Measurements from ENCODE around the gene AMD1.

The AMD1 gene

DNA sequence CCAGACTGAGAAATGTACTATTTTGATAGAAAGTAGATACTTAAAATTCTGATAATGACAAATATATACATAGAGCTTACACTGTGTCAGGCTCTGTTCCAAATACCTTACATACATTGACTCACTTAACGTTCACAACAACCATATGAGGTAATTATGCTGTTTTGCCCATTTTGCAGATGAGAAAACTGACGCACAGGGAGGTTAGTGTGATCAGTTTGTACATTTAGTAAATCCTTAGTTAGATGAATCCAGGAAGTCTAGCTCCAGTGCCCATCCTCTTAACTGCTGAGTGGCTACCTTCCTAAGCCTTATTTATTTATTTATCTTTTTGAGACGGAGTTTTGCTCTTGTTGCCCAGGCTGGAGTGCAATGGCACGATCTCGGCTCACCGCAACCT is 60.6 kb downstream of the AMD1 start:
- H4K20me1 ChIP-seq (ENCODE audit: low read depth, low read length): no peaks in the 10 kb centered on the region
- H3K27ac ChIP-seq (ENCODE audit: low read depth, low read length): no peak overlapping the region
- no peak for TF ChIP-seq CTCF (IDR thresholded peaks at IDR 0.05; ENCODE audit: insufficient read depth, low read length, poor library complexity, severe bottlenecking)
- no peak for TF ChIP-seq EZH2phosphoT487 (conservative IDR thresholded peaks at IDR 0.05; ENCODE audit: low read length)
- H3K79me2 ChIP-seq (ENCODE audit: insufficient read depth, low read length): no peaks in the 10 kb centered on the region
- H3F3A ChIP-seq (ENCODE audit: insufficient read depth): no peaks in the 10 kb centered on the region
- no peaks in the 10 kb centered on the region for H3K9me2 ChIP-seq (replicated peaks; ENCODE audit: insufficient read depth, low read length)
- H3K27me3 ChIP-seq (ENCODE audit: low read length): no peaks in the 10 kb centered on the region
- H3K4me2 ChIP-seq (ENCODE audit: low read depth, low read length, poor library complexity, severe bottlenecking): no peak overlapping the region
- H3K9me3 ChIP-seq (ENCODE audit: insufficient read depth, low read length): no peaks in the 10 kb centered on the region
- no peak overlapping the region for H3K9ac ChIP-seq (ENCODE audit: low read length)
- H3K36me3 ChIP-seq (ENCODE audit: low read length): no peaks in the 10 kb centered on the region
- no peak overlapping the region for H3K4me3 ChIP-seq (ENCODE audit: insufficient read depth, low read length, poor library complexity, severe bottlenecking)
- H2AFZ ChIP-seq (ENCODE audit: low read depth, low read length, severe bottlenecking): no peak overlapping the region

GRCh38 chr6:110938171-110938570 is 63.6 kb downstream of the AMD1 start:
- Histone ChIP-seq H3F3A (ENCODE audit: insufficient read depth) (no peaks in the 10 kb centered on the region), H3K79me2 (ENCODE audit: insufficient read depth, low read length) (no peaks in the 10 kb centered on the region), H3K27ac (ENCODE audit: low read depth, low read length) (no peak overlapping the region), H4K20me1 (ENCODE audit: low read depth, low read length) (no peaks in the 10 kb centered on the region), H2AFZ (ENCODE audit: low read depth, low read length, severe bottlenecking) (no peak overlapping the region), H3K36me3 (ENCODE audit: low read length) (no peaks in the 10 kb centered on the region), H3K9ac (ENCODE audit: low read length) (no peak overlapping the region), H3K9me3 (ENCODE audit: insufficient read depth, low read length) (no peaks in the 10 kb centered on the region), H3K4me2 (ENCODE audit: low read depth, low read length, poor library complexity, severe bottlenecking) (no peak overlapping the region), H3K4me3 (ENCODE audit: insufficient read depth, low read length, poor library complexity, severe bottlenecking) (no peak overlapping the region), H3K9me2 (replicated peaks; ENCODE audit: insufficient read depth, low read length) (no peaks in the 10 kb centered on the region), H3K27me3 (ENCODE audit: low read length) (no peaks in the 10 kb centered on the region)
- no peak for TF ChIP-seq EZH2phosphoT487 (conservative IDR thresholded peaks at IDR 0.05; ENCODE audit: low read length)
- TF ChIP-seq CTCF (IDR thresholded peaks at IDR 0.05; ENCODE audit: insufficient read depth, low read length, poor library complexity, severe bottlenecking): no peak

DNA sequence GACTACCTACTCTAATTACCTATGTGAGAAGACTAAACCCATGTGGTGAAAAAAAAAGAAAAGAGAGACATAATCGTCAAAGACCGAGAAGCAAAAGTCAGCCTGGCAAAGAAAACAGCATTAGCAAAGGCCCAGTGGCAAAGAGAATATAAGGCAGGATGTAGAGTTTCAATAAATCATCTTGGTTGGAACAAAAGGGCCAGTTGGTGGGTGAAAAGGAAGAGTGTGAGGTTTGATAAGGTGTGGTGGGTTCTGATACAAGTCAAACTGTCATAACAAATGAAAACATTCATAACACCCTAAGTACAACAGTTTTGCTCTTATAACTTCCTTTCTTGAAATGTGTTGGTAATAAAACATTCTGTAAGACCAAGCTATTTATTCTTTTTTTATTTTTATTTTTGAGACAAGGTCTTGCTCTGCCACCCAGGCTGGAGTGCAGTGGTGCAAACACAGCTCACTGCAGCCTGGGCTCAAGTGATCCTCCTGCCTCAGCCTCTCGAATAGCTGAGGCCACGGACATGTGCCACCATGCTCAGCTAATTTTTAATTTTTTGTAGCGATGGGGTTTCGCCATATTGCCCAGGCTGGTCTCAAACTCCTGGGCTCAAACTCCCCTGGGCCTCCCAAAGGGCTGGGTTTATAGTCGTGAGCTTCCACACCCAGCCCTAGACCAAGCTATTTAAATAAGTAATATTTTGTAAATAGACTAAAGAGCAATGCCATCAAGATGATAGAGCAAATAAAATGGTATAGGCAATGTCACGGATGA is 65.0 kb downstream of the AMD1 start:
- no peaks in the 10 kb centered on the region for H4K20me1 ChIP-seq (ENCODE audit: low read depth, low read length)
- H2AFZ ChIP-seq (ENCODE audit: low read depth, low read length, severe bottlenecking): no peak overlapping the region
- no peaks in the 10 kb centered on the region for H3K36me3 ChIP-seq (ENCODE audit: low read length)
- no peaks in the 10 kb centered on the region for H3K27me3 ChIP-seq (ENCODE audit: low read length)
- no peaks in the 10 kb centered on the region for H3K9me3 ChIP-seq (ENCODE audit: insufficient read depth, low read length)
- no peak overlapping the region for H3K4me2 ChIP-seq (ENCODE audit: low read depth, low read length, poor library complexity, severe bottlenecking)
- no peaks in the 10 kb centered on the region for H3F3A ChIP-seq (ENCODE audit: insufficient read depth)
- TF ChIP-seq CTCF (IDR thresholded peaks at IDR 0.05; ENCODE audit: insufficient read depth, low read length, poor library complexity, severe bottlenecking) (no peak), EZH2phosphoT487 (conservative IDR thresholded peaks at IDR 0.05; ENCODE audit: low read length) (no peak)
- H3K27ac ChIP-seq (ENCODE audit: low read depth, low read length): no peak overlapping the region
- no peak overlapping the region for H3K9ac ChIP-seq (ENCODE audit: low read length)
- no peak overlapping the region for H3K4me3 ChIP-seq (ENCODE audit: insufficient read depth, low read length, poor library complexity, severe bottlenecking)
- no peaks in the 10 kb centered on the region for H3K9me2 ChIP-seq (replicated peaks; ENCODE audit: insufficient read depth, low read length)
- no peaks in the 10 kb centered on the region for H3K79me2 ChIP-seq (ENCODE audit: insufficient read depth, low read length)

Data from SU-DHL-6 (cell line).